ENCODE results near the gene VAV1. TPM values are rescaled to one million over a fixed set of nuclear protein-coding genes. Genes with fewer than 3 reads are reported as not detected.

Gene VAV1
- total RNA-seq, 2 experiments from 2014 or later: 73.4 to 90.8 TPM

DNA sequence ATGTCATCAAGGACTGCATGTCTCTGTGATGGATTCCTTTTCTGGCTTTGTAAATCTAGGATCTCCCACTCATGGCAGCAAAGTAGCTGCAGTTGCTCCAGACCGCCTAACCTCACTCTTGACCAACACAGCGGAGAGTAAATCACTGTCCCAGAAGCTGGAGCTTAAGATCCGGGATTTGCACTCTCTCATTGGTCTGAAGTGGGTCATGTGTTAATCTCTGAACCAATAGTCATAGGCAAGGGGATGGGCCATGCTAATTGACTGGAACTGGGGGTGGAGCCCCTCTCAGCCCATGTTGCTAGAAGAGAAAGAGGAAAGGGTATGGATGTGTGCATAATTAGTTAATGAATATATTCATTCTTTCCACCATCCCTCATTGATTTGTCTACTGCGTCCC lies 34.0 kb downstream of the VAV1 start:
- H3K4me1 Mint-ChIP-seq: peaks cover 59% of the 10 kb centered on the region
- ChIA-PET POLR2A (no interaction called here), CTCF (no interaction called here)
- H3K9me3 Mint-ChIP-seq (ENCODE audit: low read depth): peaks cover 8% of the 10 kb centered on the region
- no peak overlapping the region for H3K4me3 Mint-ChIP-seq
- H3K36me3 Mint-ChIP-seq (ENCODE audit: low read depth): peaks cover 31% of the 10 kb centered on the region
- intact Hi-C loops (cut with DNase I, micrococcal nuclease): no loop called here
- no peak for ATAC-seq
- no peak for DNase-seq
- H3K27me3 Mint-ChIP-seq: no peaks in the 10 kb centered on the region
- peak overlapping the region; percentile 70 for H3K27ac Mint-ChIP-seq

DNA sequence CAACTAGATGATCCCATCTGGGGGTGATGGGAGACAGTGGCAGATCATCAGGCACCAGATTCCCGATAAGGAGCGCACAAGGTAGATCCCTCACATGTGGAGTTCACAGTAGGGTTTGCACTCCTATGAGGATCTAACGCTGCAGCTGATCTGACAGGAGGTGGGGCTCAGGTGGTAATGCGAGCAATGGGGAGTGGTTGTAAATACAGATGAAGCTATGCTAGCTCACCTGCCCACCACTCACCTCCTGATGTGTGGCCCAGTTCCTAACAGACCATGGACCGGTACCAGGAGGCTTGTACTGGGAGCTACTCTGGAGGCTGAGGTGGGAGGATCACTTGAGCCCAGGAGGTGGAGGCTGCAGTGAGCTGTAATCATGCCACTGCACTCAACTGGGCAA lies 34.8 kb downstream of the VAV1 start:
- ChIA-PET POLR2A (interaction anchor here (0.6 kb wide), 1 partner anchor 30 kb away, joined by 3 read pairs; no protein-coding TSS in a partner anchor), CTCF (no interaction called here)
- no peak for ATAC-seq
- Mint-ChIP-seq H3K27ac (no peak overlapping the region), H3K36me3 (ENCODE audit: low read depth) (peaks cover 39% of the 10 kb centered on the region), H3K4me1 (peaks cover 63% of the 10 kb centered on the region), H3K9me3 (ENCODE audit: low read depth) (peaks cover 8% of the 10 kb centered on the region), H3K4me3 (no peak overlapping the region), H3K27me3 (no peaks in the 10 kb centered on the region)
- DNase-seq: no peak
- intact Hi-C loops (cut with DNase I, micrococcal nuclease): no loop called here

DNA sequence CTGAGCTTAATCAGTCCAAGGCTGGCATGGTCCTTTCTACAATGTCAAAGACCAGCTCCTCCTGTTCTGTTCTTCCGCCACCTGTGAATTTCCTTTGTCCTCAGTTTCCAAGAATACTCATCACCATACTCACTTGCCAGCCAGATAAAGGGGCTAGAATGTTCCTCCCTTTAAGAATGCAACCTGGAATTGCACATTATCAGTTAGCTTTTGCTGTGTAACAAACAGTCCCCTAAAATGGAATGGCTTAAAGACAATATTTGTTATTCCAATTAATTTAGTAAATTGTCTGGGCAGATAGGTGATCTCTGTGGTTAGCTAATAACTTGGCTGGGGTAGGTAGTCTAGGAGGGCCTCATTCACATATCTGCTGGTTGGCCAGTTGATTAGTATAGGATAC lies 36.0 kb downstream of the VAV1 start:
- POLR2A ChIA-PET: no interaction called here
- Mint-ChIP-seq H3K4me3 (no peak overlapping the region), H3K4me1 (peaks cover 65% of the 10 kb centered on the region), H3K27ac (peak overlapping the region; percentile 62), H3K9me3 (ENCODE audit: low read depth) (peaks cover 11% of the 10 kb centered on the region), H3K27me3 (no peaks in the 10 kb centered on the region), H3K36me3 (ENCODE audit: low read depth) (peaks cover 41% of the 10 kb centered on the region)
- intact Hi-C loops (cut with DNase I, micrococcal nuclease): no loop called here
- DNase-seq (no peak), ATAC-seq (no peak)
- CTCF ChIA-PET: interaction anchor here (0.6 to 1.1 kb wide), 2 partner anchors 55 to 1274 kb away, joined by 3 to 4 read pairs; no protein-coding TSS in a partner anchor

DNA sequence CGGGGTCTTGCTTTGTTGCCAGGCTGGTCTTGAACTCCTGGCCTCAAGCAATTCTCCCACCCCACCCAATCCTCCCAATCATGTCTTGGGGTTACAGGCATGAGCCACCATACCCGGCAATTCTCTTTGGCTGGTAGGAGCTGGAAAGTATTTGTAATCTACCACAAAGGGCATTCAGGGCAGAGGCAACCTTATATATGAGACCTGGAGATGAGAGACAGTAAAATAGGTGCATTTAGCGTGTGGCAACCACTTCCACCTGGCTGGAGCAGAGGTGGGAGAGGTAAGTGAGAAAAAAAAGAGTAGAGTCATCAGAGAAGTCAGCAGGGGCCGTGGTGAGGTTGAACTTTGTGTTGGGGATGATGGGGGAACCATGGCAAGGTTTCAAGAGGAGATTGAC lies 36.8 kb downstream of the VAV1 start:
- no peaks in the 10 kb centered on the region for H3K27me3 Mint-ChIP-seq
- H3K4me3 Mint-ChIP-seq: no peak overlapping the region
- peak overlapping the region; percentile 73 for H3K27ac Mint-ChIP-seq
- peaks cover 11% of the 10 kb centered on the region for H3K9me3 Mint-ChIP-seq (ENCODE audit: low read depth)
- peak; percentile 35 for DNase-seq
- POLR2A ChIA-PET: no interaction called here
- H3K4me1 Mint-ChIP-seq: peaks cover 67% of the 10 kb centered on the region
- ATAC-seq: no peak
- intact Hi-C loops (cut with DNase I, micrococcal nuclease): no loop called here
- CTCF ChIA-PET: no interaction called here
- peaks cover 37% of the 10 kb centered on the region for H3K36me3 Mint-ChIP-seq (ENCODE audit: low read depth)

DNA sequence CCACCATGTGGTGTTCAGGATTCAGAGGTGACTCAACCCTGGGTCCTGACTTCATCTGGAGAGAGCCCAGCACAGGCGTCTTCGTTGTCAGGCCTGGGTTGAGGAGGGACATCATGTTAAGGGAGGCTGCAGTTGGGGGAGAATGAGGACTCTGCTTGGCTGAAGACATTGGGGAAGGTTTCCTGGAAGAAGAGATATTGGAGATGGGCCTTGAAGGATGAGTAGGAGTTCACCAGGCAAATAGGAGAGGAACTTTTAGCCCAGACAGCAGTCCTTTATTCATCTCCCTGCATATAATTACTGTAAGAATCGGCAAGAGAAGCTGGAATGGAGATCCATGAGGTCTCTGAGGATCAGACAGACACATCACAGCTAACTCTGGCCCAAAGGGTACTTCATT lies 38.9 kb downstream of the VAV1 start:
- Mint-ChIP-seq H3K36me3 (ENCODE audit: low read depth) (peaks cover 45% of the 10 kb centered on the region), H3K4me3 (no peak overlapping the region), H3K9me3 (ENCODE audit: low read depth) (peaks cover 11% of the 10 kb centered on the region), H3K27ac (peak overlapping the region; percentile 2), H3K4me1 (peaks cover 75% of the 10 kb centered on the region), H3K27me3 (no peaks in the 10 kb centered on the region)
- POLR2A ChIA-PET: no interaction called here
- intact Hi-C loops (cut with DNase I, micrococcal nuclease): loop anchor here in 1 of 2 experiments (5.0 kb wide), 1 partner anchor 149 kb away; no protein-coding TSS in a partner anchor
- DNase-seq (no peak), ATAC-seq (no peak)
- CTCF ChIA-PET: interaction anchor here (0.6 to 1.2 kb wide), 2 partner anchors 20 to 73 kb away, joined by 3 read pairs; no protein-coding TSS in a partner anchor

DNA sequence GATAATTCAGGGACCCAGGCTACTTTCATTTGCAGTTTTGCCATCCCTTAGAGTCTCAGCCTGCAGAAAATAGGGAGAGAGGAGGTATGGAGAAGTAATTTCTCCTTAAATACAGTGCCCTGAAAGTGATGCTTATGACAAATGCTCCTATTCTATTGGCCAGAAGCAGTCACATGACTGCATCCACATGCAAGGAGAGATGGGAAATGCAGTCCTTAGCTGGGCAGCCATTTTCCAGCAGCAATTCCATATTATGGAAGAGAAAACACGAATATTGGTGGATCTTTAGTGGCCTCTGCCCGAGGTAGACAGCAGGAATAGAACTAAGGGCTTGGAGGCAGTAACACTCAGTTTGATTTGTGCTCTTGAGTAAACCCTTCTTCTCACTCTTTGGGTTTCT lies 39.4 kb downstream of the VAV1 start:
- H3K4me1 Mint-ChIP-seq: peaks cover 75% of the 10 kb centered on the region
- H3K36me3 Mint-ChIP-seq (ENCODE audit: low read depth): peaks cover 46% of the 10 kb centered on the region
- ChIA-PET POLR2A (interaction anchor here (0.8 to 1.1 kb wide), 2 partner anchors 11 to 38 kb away, joined by 3 read pairs; no protein-coding TSS in a partner anchor), CTCF (interaction anchor here (0.7 to 1.1 kb wide), 2 partner anchors 9 to 12 kb away, joined by 3 read pairs; no protein-coding TSS in a partner anchor)
- intact Hi-C loops (cut with DNase I, micrococcal nuclease): loop anchor here in 1 of 2 experiments (5.0 kb wide), 1 partner anchor 150 kb away; no protein-coding TSS in a partner anchor
- no peak for DNase-seq
- H3K4me3 Mint-ChIP-seq: no peak overlapping the region
- no peak for ATAC-seq
- H3K27me3 Mint-ChIP-seq: no peaks in the 10 kb centered on the region
- H3K27ac Mint-ChIP-seq: no peak overlapping the region
- H3K9me3 Mint-ChIP-seq (ENCODE audit: low read depth): peaks cover 11% of the 10 kb centered on the region

DNA sequence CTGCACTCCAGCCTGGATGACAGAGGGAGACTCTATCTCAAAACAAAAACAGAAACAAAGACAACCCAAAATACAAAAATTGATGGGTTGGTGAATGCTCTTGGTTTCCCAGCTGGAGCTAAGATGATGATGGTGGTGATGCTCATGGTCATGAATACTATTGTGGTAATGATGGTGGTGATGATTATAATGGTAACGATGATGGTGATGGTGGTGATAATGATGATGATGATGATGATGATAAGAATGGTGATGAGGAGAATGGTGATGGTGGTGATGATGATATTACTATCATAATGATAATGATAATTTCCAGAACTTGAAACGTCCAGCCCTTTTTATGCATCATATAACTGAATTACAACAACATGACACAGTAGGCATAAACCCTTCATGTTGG lies 40.1 kb downstream of the VAV1 start:
- H3K4me3 Mint-ChIP-seq: no peak overlapping the region
- no peak for ATAC-seq
- ChIA-PET POLR2A (interaction anchor here (0.8 to 1.1 kb wide), 2 partner anchors 12 to 39 kb away, joined by 3 read pairs; no protein-coding TSS in a partner anchor), CTCF (interaction anchor here (0.5 to 2.1 kb wide), 6 partner anchors 10 to 92 kb away, joined by 3 to 11 read pairs (median 5); partner anchors contain the start of genes C3 and VAV1)
- intact Hi-C loops (cut with DNase I, micrococcal nuclease): loop anchor here in 1 of 2 experiments (5.0 kb wide), 1 partner anchor 150 kb away; no protein-coding TSS in a partner anchor
- no peak for DNase-seq
- peaks cover 46% of the 10 kb centered on the region for H3K36me3 Mint-ChIP-seq (ENCODE audit: low read depth)
- H3K4me1 Mint-ChIP-seq: peaks cover 74% of the 10 kb centered on the region
- H3K9me3 Mint-ChIP-seq (ENCODE audit: low read depth): peaks cover 11% of the 10 kb centered on the region
- H3K27ac Mint-ChIP-seq: peak overlapping the region; percentile 72
- no peaks in the 10 kb centered on the region for H3K27me3 Mint-ChIP-seq

DNA sequence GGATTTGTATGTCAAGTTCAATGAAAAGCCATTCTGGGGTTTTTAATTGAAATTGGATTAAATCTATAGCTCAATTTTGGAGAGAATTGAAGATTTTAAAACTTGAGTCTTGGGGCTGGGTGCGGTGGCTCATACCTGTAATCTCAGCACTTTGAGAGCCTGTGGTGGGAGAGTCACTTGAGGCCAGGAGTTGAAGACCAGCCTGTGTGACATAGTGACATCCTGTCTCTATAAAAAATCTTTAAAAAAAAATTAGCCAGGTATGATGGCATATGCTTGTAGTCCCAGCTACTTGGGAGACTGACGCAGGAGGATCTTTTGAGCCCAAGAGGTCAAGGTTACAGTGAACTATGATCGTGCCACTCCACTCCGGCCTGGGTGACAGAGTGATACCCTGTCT lies 41.2 kb downstream of the VAV1 start:
- ChIA-PET POLR2A (interaction anchor here (0.5 to 1.1 kb wide), 7 partner anchors 14 to 579 kb away, joined by 3 to 6 read pairs (median 3); no protein-coding TSS in a partner anchor), CTCF (interaction anchor here (0.5 to 3.6 kb wide), 9 partner anchors 10 to 332 kb away, joined by 3 to 13 read pairs (median 7); partner anchors contain the start of gene VAV1)
- Mint-ChIP-seq H3K27me3 (no peaks in the 10 kb centered on the region), H3K4me3 (no peak overlapping the region), H3K27ac (peak overlapping the region; percentile 65), H3K36me3 (ENCODE audit: low read depth) (peaks cover 51% of the 10 kb centered on the region), H3K4me1 (peaks cover 74% of the 10 kb centered on the region), H3K9me3 (ENCODE audit: low read depth) (peaks cover 10% of the 10 kb centered on the region)
- DNase-seq (no peak), ATAC-seq (peak; percentile 59)
- intact Hi-C loops (cut with DNase I, micrococcal nuclease): loop anchor here (1.0 to 5.0 kb wide), 2 partner anchors 12 to 151 kb away; no protein-coding TSS in a partner anchor

DNA sequence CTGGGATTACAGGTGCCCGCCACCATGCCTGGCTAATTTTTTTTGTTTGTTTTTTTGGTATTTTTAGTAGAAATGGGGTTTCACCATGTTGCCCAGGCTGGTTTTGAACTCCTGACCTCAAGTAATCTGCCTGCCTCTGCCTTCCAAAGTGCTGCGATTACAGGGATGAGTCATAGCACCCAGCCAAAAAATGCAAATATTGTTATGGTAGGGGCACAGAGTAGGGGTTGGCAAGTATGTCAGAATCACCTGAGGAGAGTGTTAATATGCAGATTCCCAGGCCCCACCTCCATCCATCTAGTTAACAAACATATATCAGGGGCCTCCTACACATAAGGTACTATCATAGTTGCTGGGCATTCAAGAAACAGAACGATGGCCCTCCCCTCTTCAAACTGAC lies 44.7 kb downstream of the VAV1 start:
- Mint-ChIP-seq H3K27me3 (no peaks in the 10 kb centered on the region), H3K36me3 (ENCODE audit: low read depth) (peaks cover 60% of the 10 kb centered on the region)
- CTCF ChIA-PET: no interaction called here

DNA sequence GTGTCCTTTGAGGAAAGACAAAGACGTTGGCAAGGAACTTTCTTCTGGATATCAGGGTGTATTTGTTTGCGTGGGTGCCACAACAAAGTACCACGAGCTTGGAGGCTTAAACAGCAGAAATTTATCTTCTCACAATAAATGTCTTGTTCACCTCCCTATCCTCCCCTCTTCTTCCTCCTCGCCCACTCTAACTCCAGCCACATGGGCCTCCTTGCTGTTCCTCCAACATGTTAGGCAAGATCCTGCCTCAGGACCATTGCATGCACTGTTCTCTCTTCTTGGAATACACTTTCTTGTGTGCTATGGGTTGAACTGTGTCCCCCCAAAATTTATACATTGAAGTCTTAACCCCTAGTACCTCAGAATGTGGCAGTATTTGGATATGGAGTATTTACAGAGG lies 45.7 kb downstream of the VAV1 start:
- CTCF ChIA-PET: interaction anchor here (0.7 to 1.0 kb wide), 2 partner anchors 17 to 301 kb away, joined by 3 read pairs; no protein-coding TSS in a partner anchor
- Mint-ChIP-seq H3K36me3 (ENCODE audit: low read depth) (peaks cover 54% of the 10 kb centered on the region), H3K9me3 (ENCODE audit: low read depth) (peaks cover 6% of the 10 kb centered on the region), H3K4me3 (no peak overlapping the region), H3K27ac (peak overlapping the region; percentile 25), H3K4me1 (peaks cover 39% of the 10 kb centered on the region), H3K27me3 (no peaks in the 10 kb centered on the region)
- ATAC-seq: no peak
- POLR2A ChIA-PET: no interaction called here
- intact Hi-C loops (cut with DNase I, micrococcal nuclease): no loop called here
- DNase-seq: no peak

More for the DNA sequence above, 44.7 kb downstream of the VAV1 start:
- POLR2A ChIA-PET: no interaction called here
- Mint-ChIP-seq H3K27ac (peak overlapping the region; percentile 78), H3K4me3 (no peak overlapping the region), H3K4me1 (peaks cover 50% of the 10 kb centered on the region), H3K9me3 (ENCODE audit: low read depth) (peaks cover 9% of the 10 kb centered on the region)
- intact Hi-C loops (cut with DNase I, micrococcal nuclease): no loop called here
- ATAC-seq (peak; percentile 35), DNase-seq (no peak)

DNA sequence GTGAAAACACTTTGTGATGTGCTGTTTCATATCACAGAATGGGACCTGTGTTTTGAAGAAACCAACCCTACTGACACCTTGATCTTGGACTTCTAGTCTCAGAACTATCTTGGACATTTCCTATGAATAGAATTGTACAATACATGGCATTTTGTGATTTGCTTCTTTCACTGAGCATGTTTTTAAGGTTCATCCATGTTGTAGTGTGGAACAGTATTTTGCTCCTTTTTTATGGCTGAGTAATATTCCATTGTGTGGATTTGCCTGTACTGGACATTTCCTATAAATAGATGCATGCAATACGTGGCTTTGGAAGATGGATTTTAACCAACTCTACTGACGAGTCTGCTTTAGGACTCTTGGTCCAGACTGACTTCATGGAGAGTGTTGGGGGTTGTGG lies 46.8 kb downstream of the VAV1 start:
- peaks cover 29% of the 10 kb centered on the region for H3K4me1 Mint-ChIP-seq
- POLR2A ChIA-PET: no interaction called here
- no peak overlapping the region for H3K4me3 Mint-ChIP-seq
- DNase-seq (no peak), ATAC-seq (no peak)
- no peaks in the 10 kb centered on the region for H3K27me3 Mint-ChIP-seq
- H3K9me3 Mint-ChIP-seq (ENCODE audit: low read depth): peaks cover 6% of the 10 kb centered on the region
- H3K27ac Mint-ChIP-seq: peak overlapping the region; percentile 5
- intact Hi-C loops (cut with DNase I, micrococcal nuclease): no loop called here
- CTCF ChIA-PET: interaction anchor here (1.0 kb wide), 1 partner anchor 18 kb away, joined by 3 read pairs; no protein-coding TSS in a partner anchor
- peaks cover 64% of the 10 kb centered on the region for H3K36me3 Mint-ChIP-seq (ENCODE audit: low read depth)

DNA sequence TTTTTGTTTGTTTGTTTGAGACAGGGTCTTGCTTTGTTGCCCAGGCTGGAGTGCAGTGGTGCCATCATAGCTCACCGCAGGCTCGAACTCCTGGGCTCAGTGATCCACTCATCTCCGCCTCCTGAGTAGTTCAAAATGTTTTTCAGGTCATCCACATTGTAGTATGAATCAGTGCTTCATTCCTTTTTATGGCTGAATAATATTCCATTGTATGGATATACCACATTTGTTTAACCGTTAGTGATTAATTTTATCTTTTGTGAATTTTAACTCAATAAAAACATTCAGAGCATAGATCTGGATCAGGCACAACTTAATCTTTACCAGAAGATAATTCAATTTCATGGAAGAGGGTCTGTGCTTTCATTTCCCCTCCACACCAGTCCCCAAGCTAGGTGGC lies 47.7 kb downstream of the VAV1 start:
- DNase-seq: no peak
- ChIA-PET CTCF (interaction anchor here (0.6 kb wide), 1 partner anchor 164 kb away, joined by 3 read pairs; no protein-coding TSS in a partner anchor), POLR2A (no interaction called here)
- Mint-ChIP-seq H3K27me3 (no peaks in the 10 kb centered on the region), H3K4me1 (peaks cover 21% of the 10 kb centered on the region), H3K4me3 (no peak overlapping the region), H3K9me3 (ENCODE audit: low read depth) (peaks cover 6% of the 10 kb centered on the region), H3K27ac (no peak overlapping the region), H3K36me3 (ENCODE audit: low read depth) (peaks cover 69% of the 10 kb centered on the region)
- intact Hi-C loops (cut with DNase I, micrococcal nuclease): no loop called here
- ATAC-seq: no peak

Measured in activated CD4-positive, alpha-beta T cell treated with anti-CD3 and anti-CD28 coated beads for 36 hours (primary cell).